ENCODE results near the gene TSPAN31. TPM values are rescaled to one million over a fixed set of nuclear protein-coding genes. Genes with fewer than 3 reads are reported as not detected.

Gene TSPAN31
- total and polyA plus RNA-seq, 2 experiments from 2014 or later = 47.2 to 70.8 TPM

DNA sequence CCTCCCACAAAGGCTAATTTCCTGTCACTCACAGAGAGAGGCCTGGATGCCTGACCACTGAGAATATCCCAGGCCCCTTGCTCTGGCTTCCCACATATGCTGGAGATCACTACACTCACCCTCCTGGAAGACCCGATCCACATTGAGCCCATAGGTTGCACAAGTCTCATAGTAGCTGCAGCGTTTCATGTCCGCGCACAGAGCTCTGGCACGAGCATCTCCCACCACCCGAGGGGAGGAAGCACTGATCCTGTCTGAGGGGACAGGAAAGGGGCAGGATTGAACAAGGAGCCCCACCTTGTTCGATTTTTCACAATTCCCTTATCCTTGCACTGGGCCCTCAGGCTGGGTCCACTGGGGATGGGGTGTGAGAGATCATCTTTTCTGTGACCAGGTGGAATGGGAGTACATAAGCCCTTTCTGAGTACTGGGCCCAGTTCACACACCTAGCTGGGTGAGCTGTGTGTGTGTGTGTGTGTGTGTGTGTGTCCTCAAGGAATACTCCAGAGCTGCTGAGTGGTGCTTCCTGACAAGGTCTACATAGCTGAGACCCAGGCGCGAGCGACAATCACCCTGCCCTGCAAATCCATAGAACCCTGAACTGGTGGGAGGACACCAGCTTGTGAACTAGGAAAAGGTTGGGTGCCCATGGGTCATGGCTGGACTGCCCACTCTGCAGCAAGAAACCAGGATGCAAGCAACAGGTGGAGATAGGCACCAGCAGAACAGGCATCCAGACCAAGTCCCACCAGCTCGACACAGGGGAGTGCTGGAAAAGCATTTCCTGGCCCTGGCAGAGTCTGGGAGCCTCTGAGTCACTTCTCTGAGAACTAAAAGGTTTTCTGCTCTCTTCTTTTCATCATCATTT lies 11.9 kb upstream of the TSPAN31 start:
- Histone ChIP-seq H3K27ac (no peak overlapping the region), H3K27me3 (replicated peaks; ENCODE audit: insufficient read depth) (peaks cover 18% of the 10 kb centered on the region), H3K4me2 (ENCODE audit: unreplicated experiment) (no peak overlapping the region), H3K4me1 (ENCODE audit: insufficient read depth) (no peaks in the 10 kb centered on the region), H3K9ac (no peak overlapping the region), H3K36me3 (ENCODE audit: low read depth) (no peaks in the 10 kb centered on the region), H4K20me1 (ENCODE audit: insufficient read depth) (no peaks in the 10 kb centered on the region), H3K79me2 (ENCODE audit: insufficient read depth) (no peaks in the 10 kb centered on the region), H3K9me3 (ENCODE audit: low read depth) (no peaks in the 10 kb centered on the region), H3K9me2 (ENCODE audit: insufficient read depth) (no peaks in the 10 kb centered on the region), H2AFZ (no peak overlapping the region), H3K4me3 (no peak overlapping the region), H3F3A (ENCODE audit: insufficient read depth) (no peaks in the 10 kb centered on the region; the same call in 1 of the 2 replicates)
- WGBS, 2 experiments (ENCODE audit: low coverage in 1 of 2, low lambda C conversion rate in 2 of 2, missing lambda C conversion rate in 2 of 2) = 68% methylated on average over 11 of the region's 11 CpGs
- in situ Hi-C loops (cut with MboI) = no loop called here
- DNase-seq = peak; percentile 43
- TF ChIP-seq EZH2 (IDR thresholded peaks at IDR 0.05; ENCODE audit: insufficient read depth, poor library complexity, severe bottlenecking) = no peak
- TF ChIP-seq EZH2phosphoT487 (IDR thresholded peaks at IDR 0.05; ENCODE audit: insufficient read depth, low read depth) = no peak

DNA sequence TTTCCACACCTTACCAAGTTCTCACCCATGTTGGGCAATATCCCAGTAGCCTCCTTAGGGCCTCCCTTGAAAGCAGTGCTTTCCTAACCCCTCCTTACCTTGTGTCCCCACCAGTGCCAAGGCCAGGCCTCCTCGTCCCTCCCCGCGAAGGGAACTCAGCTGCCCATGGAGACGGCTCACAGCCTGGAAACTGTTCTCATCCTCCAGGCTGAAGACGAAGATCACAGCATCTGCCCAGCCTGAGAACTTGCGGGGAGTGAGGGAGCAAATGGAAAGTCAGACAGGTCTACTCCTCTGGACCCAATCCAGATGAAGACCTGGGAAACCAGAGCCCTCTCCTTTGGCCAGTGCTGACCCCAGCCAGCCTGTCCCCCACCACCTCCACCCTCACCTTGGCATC lies 10.9 kb upstream of the TSPAN31 start:
- no peaks in the 10 kb centered on the region for H3K9me3 ChIP-seq (ENCODE audit: low read depth)
- no peaks in the 10 kb centered on the region for H3F3A ChIP-seq (ENCODE audit: insufficient read depth)
- WGBS, 2 experiments (ENCODE audit: low coverage in 1 of 2, low lambda C conversion rate in 2 of 2, missing lambda C conversion rate in 2 of 2) = 70 to 92% methylated on average over 6 of the region's 6 CpGs
- no peaks in the 10 kb centered on the region for H4K20me1 ChIP-seq (ENCODE audit: insufficient read depth)
- no peak overlapping the region for H3K4me3 ChIP-seq
- no peak for TF ChIP-seq EZH2phosphoT487 (IDR thresholded peaks at IDR 0.05; ENCODE audit: insufficient read depth, low read depth)
- no peak for TF ChIP-seq EZH2 (IDR thresholded peaks at IDR 0.05; ENCODE audit: insufficient read depth, poor library complexity, severe bottlenecking)
- H3K27ac ChIP-seq = no peak overlapping the region
- H3K9ac ChIP-seq = no peak overlapping the region
- H3K4me1 ChIP-seq (ENCODE audit: insufficient read depth) = no peaks in the 10 kb centered on the region
- no peaks in the 10 kb centered on the region for H3K9me2 ChIP-seq (ENCODE audit: insufficient read depth)
- in situ Hi-C loops (cut with MboI) = no loop called here
- H3K4me2 ChIP-seq (ENCODE audit: unreplicated experiment) = no peak overlapping the region
- peaks cover 25% of the 10 kb centered on the region for H3K27me3 ChIP-seq (replicated peaks; ENCODE audit: insufficient read depth)
- H3K36me3 ChIP-seq (ENCODE audit: low read depth) = no peaks in the 10 kb centered on the region
- no peak for DNase-seq
- H3K79me2 ChIP-seq (ENCODE audit: insufficient read depth) = no peaks in the 10 kb centered on the region
- H2AFZ ChIP-seq = no peak overlapping the region

DNA sequence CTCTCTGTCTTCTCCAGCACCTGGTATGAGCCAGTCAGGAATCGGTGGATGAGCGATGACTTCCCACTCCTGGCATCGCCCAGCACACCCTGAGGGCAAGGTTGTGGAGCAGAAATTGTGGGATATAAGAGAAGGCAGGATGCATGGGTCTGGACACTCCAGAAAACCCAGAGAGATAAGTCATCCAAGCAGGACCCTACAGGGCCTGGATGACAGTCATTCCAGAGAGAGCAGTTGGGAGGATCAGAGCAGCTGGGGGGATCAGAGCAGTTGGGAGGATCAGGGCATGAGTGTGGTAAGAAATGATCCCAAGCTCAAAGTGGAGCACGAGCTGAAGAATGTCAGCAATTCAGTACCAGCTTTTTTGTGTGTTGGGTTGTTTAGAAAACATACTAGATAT lies 10.2 kb upstream of the TSPAN31 start:
- H3K4me1 ChIP-seq (ENCODE audit: insufficient read depth) = no peaks in the 10 kb centered on the region
- in situ Hi-C loops (cut with MboI) = no loop called here
- no peak overlapping the region for H2AFZ ChIP-seq
- no peaks in the 10 kb centered on the region for H3K79me2 ChIP-seq (ENCODE audit: insufficient read depth)
- H3K4me2 ChIP-seq (ENCODE audit: unreplicated experiment) = no peak overlapping the region
- peaks cover 32% of the 10 kb centered on the region for H3K27me3 ChIP-seq (replicated peaks; ENCODE audit: insufficient read depth)
- H3K4me3 ChIP-seq = no peak overlapping the region
- H4K20me1 ChIP-seq (ENCODE audit: insufficient read depth) = no peaks in the 10 kb centered on the region
- no peak overlapping the region for H3K9ac ChIP-seq
- no peak for DNase-seq
- WGBS, 2 experiments (ENCODE audit: low coverage in 1 of 2, low lambda C conversion rate in 2 of 2, missing lambda C conversion rate in 2 of 2) = 81 to 93% methylated on average over 4 of the region's 4 CpGs
- no peaks in the 10 kb centered on the region for H3K9me3 ChIP-seq (ENCODE audit: low read depth)
- H3K36me3 ChIP-seq (ENCODE audit: low read depth) = no peaks in the 10 kb centered on the region
- TF ChIP-seq EZH2 (IDR thresholded peaks at IDR 0.05; ENCODE audit: insufficient read depth, poor library complexity, severe bottlenecking) (no peak), EZH2phosphoT487 (IDR thresholded peaks at IDR 0.05; ENCODE audit: insufficient read depth, low read depth) (no peak)
- H3K9me2 ChIP-seq (ENCODE audit: insufficient read depth) = no peaks in the 10 kb centered on the region
- no peaks in the 10 kb centered on the region for H3F3A ChIP-seq (ENCODE audit: insufficient read depth)
- no peak overlapping the region for H3K27ac ChIP-seq

DNA sequence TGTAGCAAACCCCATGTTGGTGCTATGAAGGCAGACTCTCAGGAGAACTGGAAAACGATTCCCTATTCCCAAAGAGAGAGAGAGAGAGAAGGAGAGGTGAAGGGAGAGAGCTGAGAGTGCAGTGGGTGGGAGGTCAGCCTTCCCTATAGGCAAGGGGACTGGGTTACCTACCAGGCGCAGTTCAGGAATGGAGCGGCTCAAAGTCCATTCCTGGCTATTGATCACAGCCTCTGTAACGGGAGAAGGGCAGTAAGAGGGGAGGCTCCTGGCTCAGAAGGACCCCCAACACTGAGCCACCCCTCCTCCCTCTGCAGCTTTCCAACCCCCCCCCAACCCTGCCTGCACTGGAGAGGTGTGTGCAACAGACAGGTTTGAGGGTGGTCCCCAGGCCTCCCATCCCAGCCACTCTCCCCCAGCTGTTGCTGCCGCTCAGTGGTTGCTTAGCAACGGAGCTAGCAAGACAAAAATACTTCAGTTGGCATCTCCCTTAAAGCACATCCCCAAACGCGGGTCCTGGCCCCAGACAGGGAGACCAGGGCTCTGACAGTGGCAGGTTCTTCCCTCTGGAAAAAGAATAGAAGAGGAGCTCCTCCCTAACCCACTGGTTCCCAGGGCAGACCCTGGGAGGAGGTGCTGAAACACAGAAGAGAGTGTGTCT lies 9.5 kb upstream of the TSPAN31 start:
- Histone ChIP-seq H2AFZ (peak overlapping the region; percentile 55), H3K4me2 (ENCODE audit: unreplicated experiment) (peak overlapping the region; percentile 75), H3K36me3 (ENCODE audit: low read depth) (no peaks in the 10 kb centered on the region), H3F3A (ENCODE audit: insufficient read depth) (no peaks in the 10 kb centered on the region), H3K9me2 (ENCODE audit: insufficient read depth) (no peaks in the 10 kb centered on the region), H4K20me1 (ENCODE audit: insufficient read depth) (no peaks in the 10 kb centered on the region), H3K79me2 (ENCODE audit: insufficient read depth) (no peaks in the 10 kb centered on the region), H3K4me3 (peak overlapping the region; percentile 55; the same call in 1 of the 2 replicates), H3K9ac (0 out of 2 replicates have a peak overlapping the region, but pooled peaks have one; percentile 10), H3K4me1 (ENCODE audit: insufficient read depth) (no peaks in the 10 kb centered on the region), H3K9me3 (ENCODE audit: low read depth) (no peaks in the 10 kb centered on the region), H3K27me3 (replicated peaks; ENCODE audit: insufficient read depth) (peaks cover 37% of the 10 kb centered on the region), H3K27ac (no peak overlapping the region)
- WGBS, 2 experiments (ENCODE audit: low coverage in 1 of 2, low lambda C conversion rate in 2 of 2, missing lambda C conversion rate in 2 of 2) = 24 to 25% methylated on average over 8 of the region's 8 CpGs
- in situ Hi-C loops (cut with MboI) = no loop called here
- DNase-seq = peak; percentile 44
- no peak for TF ChIP-seq EZH2 (IDR thresholded peaks at IDR 0.05; ENCODE audit: insufficient read depth, poor library complexity, severe bottlenecking)
- no peak for TF ChIP-seq EZH2phosphoT487 (IDR thresholded peaks at IDR 0.05; ENCODE audit: insufficient read depth, low read depth)

Data from GM23248 (cell line).